GM12878 (cell line): Measurements from ENCODE around the gene LGALSL. TPM values are rescaled to one million over a fixed set of nuclear protein-coding genes. Genes with fewer than 3 reads are reported as not detected.

Experiments
- ATAC-seq: fragments of 200-7000 bp; cut with Tn5 transposase; 3 replicates; pipeline ENCODE4 v1.9.1; 2020; ENCODE audit warnings: mild to moderate bottlenecking, moderate library complexity
- BruUV-seq: library from RNA; stranded (reverse); fragments of 400-500 nt; replicated peaks from 2 replicates; lab custom pipeline; 2021; lab: Mats Ljungman, UMichigan
- CTCF ChIA-PET: fragments of 300-600 bp; sonication (Branson Sonifier 250); formaldehyde crosslinking; extraction: SDS; loops from one replicate; lab custom pipeline; 2021; ENCODE audit warnings: inconsistent platforms; lab: Yijun Ruan, JAX
- POLR2A ChIA-PET: fragments of 350-600 bp; formaldehyde crosslinking; extraction: SDS; loops from one replicate; lab custom pipeline; 2021; ENCODE audit warnings: inconsistent platforms; lab: Charles Lee
- RAD21 ChIA-PET: fragments of 300-600 bp; sonication (Branson Sonifier 250); formaldehyde crosslinking; loops from one replicate; lab custom pipeline; 2023; ENCODE audit warnings: antibody characterized with exemption; ENCODE audit not compliant: unreplicated experiment; lab: Charles Lee
- SMC1A ChIA-PET: fragments of 300-600 bp; sonication (Branson Sonifier 250); formaldehyde crosslinking; loops from one replicate; lab custom pipeline; 2023; ENCODE audit not compliant: unreplicated experiment, uncharacterized antibody; lab: Charles Lee
- DNase-seq: peaks from one replicate; pipeline ENCODE4 v3.0.0-alpha.2; 2011; ENCODE audit warnings: low read depth, low spot score
- FAIRE-seq: peaks from 3 replicates; lab custom pipeline; 2011; peaks lifted over from hg19 to GRCh38; lab: Jason Lieb, UNC
- H2AFZ ChIP-seq: 2 replicates; pipeline ENCODE4 v1.6.0; 2011; ENCODE audit warnings: low read depth, low read length, control low read depth; ENCODE audit not compliant: control insufficient read depth
- H3K27ac ChIP-seq: 2 replicates; pipeline ENCODE4 v1.5.1; 2011; ENCODE audit warnings: control low read depth; ENCODE audit not compliant: control insufficient read depth, insufficient read depth
- H3K27me3 ChIP-seq, 2 experiments: replicated peaks in 1 of 2; 2 replicates each; pipeline versions ENCODE4 v1.6.0 to v1.6.1; 2011; ENCODE audit warnings: low read length in 1 of 2; ENCODE audit not compliant: control insufficient read depth in 2 of 2, insufficient read depth in 2 of 2
- H3K36me3 ChIP-seq, 2 experiments: 2 replicates each; pipeline ENCODE4 v1.5.1; 2011; ENCODE audit warnings: low read length in 1 of 2; ENCODE audit not compliant: control insufficient read depth in 2 of 2, insufficient read depth in 2 of 2
- H3K4me1 ChIP-seq: 2 replicates; pipeline ENCODE4 v1.6.1; 2011; ENCODE audit warnings: mild to moderate bottlenecking, low read length, moderate library complexity, mixed read lengths; ENCODE audit not compliant: control insufficient read depth, insufficient read depth
- H3K4me2 ChIP-seq: 2 replicates; pipeline ENCODE4 v1.6.0; 2011; ENCODE audit warnings: control low read depth; ENCODE audit not compliant: control insufficient read depth, insufficient read depth
- H3K4me3 ChIP-seq: fragments of 200-600 bp; sonication (generic); 2 replicates; pipeline ENCODE4 v1.5.1; 2016
- H3K79me2 ChIP-seq: 2 replicates; pipeline ENCODE4 v1.6.0; 2011; ENCODE audit warnings: low read length; ENCODE audit not compliant: control insufficient read depth, insufficient read depth
- H3K9ac ChIP-seq: 2 replicates; pipeline ENCODE4 v1.8.0; 2011; ENCODE audit warnings: low read length, control low read depth, mixed read lengths; ENCODE audit not compliant: control insufficient read depth, insufficient read depth
- H3K9me3 ChIP-seq: replicated peaks from 3 replicates; pipeline ENCODE4 v1.5.1; 2011; ENCODE audit warnings: mild to moderate bottlenecking, low read length; ENCODE audit not compliant: control insufficient read depth, insufficient read depth
- H4K20me1 ChIP-seq: 2 replicates; pipeline ENCODE4 v1.6.0; 2011; ENCODE audit not compliant: control insufficient read depth, insufficient read depth
- CBFB ChIP-seq: IDR thresholded peaks from 2 replicates; pipeline ENCODE4 v1.6.1; 2016; ENCODE audit warnings: antibody characterized with exemption, low read depth
- EZH2 ChIP-seq: IDR thresholded peaks from 2 replicates; pipeline ENCODE4 v1.6.1; 2012; ENCODE audit warnings: low read depth, mild to moderate bottlenecking, control low read depth, inconsistent platforms, low read length, borderline replicate concordance; ENCODE audit not compliant: control insufficient read depth
- MTA3 ChIP-seq: IDR thresholded peaks from 2 replicates; pipeline ENCODE4 v1.6.1; 2012; ENCODE audit warnings: low read length, inconsistent platforms, borderline replicate concordance
- NR2C1 ChIP-seq: fragments of 450-650 bp; IDR thresholded peaks from 2 replicates; pipeline ENCODE4 v1.6.1; 2017; ENCODE audit warnings: antibody characterized with exemption, mild to moderate bottlenecking, moderate library complexity
- POLR2A ChIP-seq: IDR thresholded peaks from 2 replicates; pipeline ENCODE4 v1.6.1; 2011; ENCODE audit warnings: low read depth, mild to moderate bottlenecking, low read length
- RAD21 ChIP-seq: IDR thresholded peaks from 2 replicates; pipeline ENCODE4 v1.6.1; 2011; ENCODE audit warnings: mild to moderate bottlenecking, low read depth, low read length, moderate library complexity; ENCODE audit not compliant: insufficient read depth
- RCOR1 ChIP-seq: conservative IDR thresholded peaks from 2 replicates; pipeline ENCODE4 v1.6.1; 2012; ENCODE audit warnings: low read depth, low read length, improper control_type of control experiment
- TARDBP ChIP-seq: IDR thresholded peaks from 2 replicates; pipeline ENCODE4 v1.6.1; 2016; ENCODE audit warnings: borderline replicate concordance
- ZNF384 ChIP-seq: IDR thresholded peaks from 2 replicates; pipeline ENCODE4 v1.6.1; 2012; ENCODE audit warnings: low read depth, mild to moderate bottlenecking, low read length, improper control_type of control experiment, borderline replicate concordance
- WGBS: methylation state at CpG from one replicate; pipeline ENCODE4 v1.1.6; 2016; ENCODE audit warnings: low lambda C conversion rate; ENCODE audit not compliant: insufficient replicate concordance, insufficient coverage; ENCODE audit errors: missing lambda C conversion rate; 5-methylcytosine and 5-hydroxymethylcytosine counted together
- in situ Hi-C: fragments of 300-500 bp; cut with MboI; formaldehyde crosslinking; loops from 9 replicates; pipeline ENCODE4 v1.14.3; 2018; ENCODE audit warnings: mixed read lengths
- intact Hi-C: fragments of 100-400 bp; cut with micrococcal nuclease; formaldehyde crosslinking; loops from one replicate; pipeline ENCODE4 v1.14.2; 2022; ENCODE audit not compliant: unreplicated experiment
- polyA plus RNA-seq, 11 experiments: library from polyadenylated mRNA; depleted of rRNA in 4 of 11; unstranded in 6 of 11; stranded (reverse) in 5 of 11; fragments of >200 nt; fragmentation: Nextera tagmentation in 4 of 11; fragmentation: Illumina TruSeq in 1 of 11; extraction: Ambion mirVana in 4 of 11; extraction: Trizol in 1 of 11; gene quantifications; 1 replicate in 1 of 11; 2 replicates in 10 of 11; pipeline versions ENCODE4 v1.2.1 to v1.2.3, GENCODE V29; 2011 to 2016; ENCODE audit warnings: inconsistent platforms in 2 of 11, missing spikeins in 2 of 11, low read depth in 1 of 11
- total RNA-seq, 4 experiments: library from RNA; depleted of rRNA in 3 of 4; stranded (reverse); fragments of >200 nt in 3 of 4; fragmentation: Illumina TruSeq in 1 of 4; extraction: Trizol in 1 of 4; gene quantifications; 2 replicates each; pipeline versions ENCODE4 v1.2.1 to v1.2.3, GENCODE V29; 2013 to 2021
- TF ChIP-seq, protein P1 (sequence below), 3 experiments: IDR thresholded peaks in 2 of 3; conservative IDR thresholded peaks in 1 of 3; 2 replicates each; pipeline ENCODE4 v1.5.1; 2011; ENCODE audit warnings: low read depth in 3 of 3, low read length in 3 of 3, mild to moderate bottlenecking in 3 of 3, control low read depth in 2 of 3, moderate library complexity in 2 of 3, inconsistent platforms in 1 of 3, mixed read lengths in 1 of 3; ENCODE audit not compliant: control insufficient read depth in 2 of 3, insufficient read depth in 1 of 3; ENCODE audit errors: extremely low read depth in 1 of 3
- TF ChIP-seq, protein P2 (sequence below): fragments of 450-650 bp; IDR thresholded peaks from 2 replicates; pipeline ENCODE4 v1.6.1; 2018; ENCODE audit warnings: mild to moderate bottlenecking, low read depth, moderate library complexity; ENCODE audit not compliant: partially characterized antibody

The LGALSL gene
- total and polyA plus RNA-seq, 10 of the 15 experiments (the other 5 are each of a cell fraction or from before 2014, with no cell fraction given), result 3.3 to 9.1 (median 4.9) TPM

DNA sequence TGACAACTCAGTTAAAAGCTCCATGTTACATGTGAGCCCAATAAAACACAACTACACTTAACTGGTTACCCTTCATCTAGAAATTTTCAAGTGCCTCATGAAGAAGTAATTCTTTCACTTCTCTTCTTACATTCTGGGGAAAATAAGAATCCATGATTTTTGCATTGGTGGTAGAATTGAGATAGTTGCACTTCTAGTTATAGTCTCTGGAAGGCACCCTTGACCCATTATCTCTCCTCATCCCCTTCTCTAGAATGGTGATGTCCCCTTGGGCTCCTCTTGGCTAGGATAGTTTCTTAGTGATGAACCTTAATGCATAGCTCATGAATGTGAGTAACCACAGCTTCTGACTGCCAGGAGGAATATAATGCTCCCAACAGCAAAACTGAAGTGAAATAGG lies 3.6 kb downstream of the LGALSL start:
- in situ Hi-C loops, result no loop called here
- Histone ChIP-seq H3K4me1 (no peaks in the 10 kb centered on the region; the same call in 1 of the 2 replicates), H3K36me3 (no peaks in the 10 kb centered on the region), H3K4me3 (no peak overlapping the region), H4K20me1 (no peaks in the 10 kb centered on the region), H2AFZ (no peak overlapping the region), H3K9me3 (no peaks in the 10 kb centered on the region), H3K79me2 (no peaks in the 10 kb centered on the region), H3K9ac (no peak overlapping the region), H3K27ac (no peak overlapping the region), H3K4me2 (no peak overlapping the region), H3K27me3 (no peaks in the 10 kb centered on the region)
- no peak for DNase-seq
- no TSS peak for BruUV-seq
- RAD21 ChIA-PET, result interaction anchor here (0.6 to 2.1 kb wide), 4 partner anchors 31 to 130 kb away, joined by 3 to 9 read pairs (median 3); no protein-coding TSS in a partner anchor
- POLR2A ChIA-PET, result interaction anchor here (0.6 to 1.1 kb wide), 4 partner anchors 12 to 1739 kb away, joined by 3 read pairs; no protein-coding TSS in a partner anchor
- intact Hi-C loops, result no loop called here
- TF ChIP-seq, protein P1, sequence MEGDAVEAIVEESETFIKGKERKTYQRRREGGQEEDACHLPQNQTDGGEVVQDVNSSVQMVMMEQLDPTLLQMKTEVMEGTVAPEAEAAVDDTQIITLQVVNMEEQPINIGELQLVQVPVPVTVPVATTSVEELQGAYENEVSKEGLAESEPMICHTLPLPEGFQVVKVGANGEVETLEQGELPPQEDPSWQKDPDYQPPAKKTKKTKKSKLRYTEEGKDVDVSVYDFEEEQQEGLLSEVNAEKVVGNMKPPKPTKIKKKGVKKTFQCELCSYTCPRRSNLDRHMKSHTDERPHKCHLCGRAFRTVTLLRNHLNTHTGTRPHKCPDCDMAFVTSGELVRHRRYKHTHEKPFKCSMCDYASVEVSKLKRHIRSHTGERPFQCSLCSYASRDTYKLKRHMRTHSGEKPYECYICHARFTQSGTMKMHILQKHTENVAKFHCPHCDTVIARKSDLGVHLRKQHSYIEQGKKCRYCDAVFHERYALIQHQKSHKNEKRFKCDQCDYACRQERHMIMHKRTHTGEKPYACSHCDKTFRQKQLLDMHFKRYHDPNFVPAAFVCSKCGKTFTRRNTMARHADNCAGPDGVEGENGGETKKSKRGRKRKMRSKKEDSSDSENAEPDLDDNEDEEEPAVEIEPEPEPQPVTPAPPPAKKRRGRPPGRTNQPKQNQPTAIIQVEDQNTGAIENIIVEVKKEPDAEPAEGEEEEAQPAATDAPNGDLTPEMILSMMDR (IDR thresholded peaks at IDR 0.05 in 2 of 3, conservative IDR thresholded peaks at IDR 0.05 in 1 of 3; ENCODE audit: control insufficient read depth in 2 of 3, extremely low read depth in 1 of 3, insufficient read depth in 1 of 3, low read depth in 3 of 3, low read length in 3 of 3), result peak in 2 of 3 experiments; percentile 16 to 35; a peak in 3 of 6 replicates
- TF ChIP-seq POLR2A (no peak), RAD21 (peak; percentile 43)
- no peak for FAIRE-seq
- SMC1A ChIA-PET, result interaction anchor here (0.7 to 5.7 kb wide), 4 partner anchors 13 to 127 kb away, joined by 3 to 42 read pairs (median 12); no protein-coding TSS in a partner anchor
- CTCF ChIA-PET, result interaction anchor here (0.6 to 5.1 kb wide), 14 partner anchors 12 to 657 kb away, joined by 3 to 37 read pairs (median 4); no protein-coding TSS in a partner anchor
- no peak for ATAC-seq

DNA sequence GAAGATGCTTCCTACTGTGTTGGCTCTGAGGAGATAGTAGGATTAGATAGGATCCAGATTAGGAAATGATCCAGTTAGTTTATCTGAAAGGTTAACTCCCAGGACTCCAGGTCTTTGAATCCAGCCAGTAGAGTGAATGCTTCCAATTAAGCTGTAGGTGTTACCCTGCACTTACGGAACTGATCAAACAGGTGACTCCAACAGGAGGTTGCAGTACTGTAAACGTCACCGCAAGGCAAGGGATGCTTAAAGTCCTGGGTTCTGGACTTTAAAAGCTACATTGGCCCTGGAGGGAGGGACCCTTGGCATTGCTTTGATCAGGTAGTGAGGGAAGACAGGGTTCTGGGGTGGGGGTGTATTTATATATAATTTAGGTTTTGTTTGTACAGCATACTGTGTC lies 5.6 kb downstream of the LGALSL start:
- H3K4me3 ChIP-seq, result no peak overlapping the region
- no peaks in the 10 kb centered on the region for H3K9me3 ChIP-seq
- H3K4me2 ChIP-seq, result no peak overlapping the region
- CTCF ChIA-PET, result interaction anchor here (1.7 to 5.1 kb wide), 5 partner anchors 20 to 131 kb away, joined by 4 to 37 read pairs (median 7); no protein-coding TSS in a partner anchor
- H3K36me3 ChIP-seq, result no peaks in the 10 kb centered on the region
- H3K4me1 ChIP-seq, result no peaks in the 10 kb centered on the region
- ATAC-seq, result no peak
- H4K20me1 ChIP-seq, result no peaks in the 10 kb centered on the region
- no TSS peak for BruUV-seq
- no peaks in the 10 kb centered on the region for H3K79me2 ChIP-seq
- H2AFZ ChIP-seq, result no peak overlapping the region
- no peak overlapping the region for H3K27ac ChIP-seq
- no peaks in the 10 kb centered on the region for H3K27me3 ChIP-seq
- no peak for FAIRE-seq
- no peak overlapping the region for H3K9ac ChIP-seq
- WGBS, result 95% methylated on average over 3 of the region's 3 CpGs
- no peak for DNase-seq
- intact Hi-C loops, result no loop called here
- POLR2A ChIA-PET, result no interaction called here
- in situ Hi-C loops, result no loop called here
- RAD21 ChIA-PET, result interaction anchor here (0.9 to 1.3 kb wide), 2 partner anchors 23 to 26 kb away, joined by 3 to 4 read pairs; no protein-coding TSS in a partner anchor
- SMC1A ChIA-PET, result interaction anchor here (0.6 to 5.7 kb wide), 6 partner anchors 11 to 130 kb away, joined by 3 to 42 read pairs (median 4); no protein-coding TSS in a partner anchor
- no peak for TF ChIP-seq MTA3
- TF ChIP-seq CBFB, result no peak
- TF ChIP-seq RCOR1, result no peak
- TF ChIP-seq NR2C1, result no peak
- TF ChIP-seq ZNF384, result no peak
- no peak for TF ChIP-seq TARDBP
- TF ChIP-seq EZH2, result no peak
- TF ChIP-seq, protein P2, sequence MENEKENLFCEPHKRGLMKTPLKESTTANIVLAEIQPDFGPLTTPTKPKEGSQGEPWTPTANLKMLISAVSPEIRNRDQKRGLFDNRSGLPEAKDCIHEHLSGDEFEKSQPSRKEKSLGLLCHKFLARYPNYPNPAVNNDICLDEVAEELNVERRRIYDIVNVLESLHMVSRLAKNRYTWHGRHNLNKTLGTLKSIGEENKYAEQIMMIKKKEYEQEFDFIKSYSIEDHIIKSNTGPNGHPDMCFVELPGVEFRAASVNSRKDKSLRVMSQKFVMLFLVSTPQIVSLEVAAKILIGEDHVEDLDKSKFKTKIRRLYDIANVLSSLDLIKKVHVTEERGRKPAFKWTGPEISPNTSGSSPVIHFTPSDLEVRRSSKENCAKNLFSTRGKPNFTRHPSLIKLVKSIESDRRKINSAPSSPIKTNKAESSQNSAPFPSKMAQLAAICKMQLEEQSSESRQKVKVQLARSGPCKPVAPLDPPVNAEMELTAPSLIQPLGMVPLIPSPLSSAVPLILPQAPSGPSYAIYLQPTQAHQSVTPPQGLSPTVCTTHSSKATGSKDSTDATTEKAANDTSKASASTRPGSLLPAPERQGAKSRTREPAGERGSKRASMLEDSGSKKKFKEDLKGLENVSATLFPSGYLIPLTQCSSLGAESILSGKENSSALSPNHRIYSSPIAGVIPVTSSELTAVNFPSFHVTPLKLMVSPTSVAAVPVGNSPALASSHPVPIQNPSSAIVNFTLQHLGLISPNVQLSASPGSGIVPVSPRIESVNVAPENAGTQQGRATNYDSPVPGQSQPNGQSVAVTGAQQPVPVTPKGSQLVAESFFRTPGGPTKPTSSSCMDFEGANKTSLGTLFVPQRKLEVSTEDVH, result no peak
